AG04450 (cell line): Measurements from ENCODE around the gene PRR19. TPM values are rescaled to one million over a fixed set of nuclear protein-coding genes. Genes with fewer than 3 reads are reported as not detected.
A peak's percentile ranks its signal among the peaks of the same experiment; 100 is the strongest.

Experiments
- CTCF ChIA-PET: fragments of 300-600, 350-600 bp; formaldehyde crosslinking; extraction: SDS; loops from one replicate; lab custom pipeline; 2022; ENCODE audit warnings: antibody characterized with exemption, inconsistent platforms; lab: Charles Lee
- POLR2A ChIA-PET: fragments of 350-600 bp; formaldehyde crosslinking; extraction: SDS; loops from one replicate; lab custom pipeline; 2021; ENCODE audit warnings: antibody characterized with exemption, inconsistent platforms; lab: Yijun Ruan, JAX
- DNase-seq: peaks from one replicate; pipeline ENCODE4 v3.0.0-alpha.2; 2011; ENCODE audit warnings: low read depth, low spot score
- H3K27ac ChIP-seq: one replicate; pipeline ENCODE4 v1.5.1; 2012; ENCODE audit warnings: low read depth, low read length, control low read depth
- H3K27me3 ChIP-seq: one replicate; pipeline ENCODE4 v1.6.0; 2012; ENCODE audit warnings: low read length; ENCODE audit not compliant: control insufficient read depth, insufficient read depth
- H3K4me3 ChIP-seq: 2 replicates; pipeline ENCODE4 v1.5.1; 2011; ENCODE audit warnings: mild to moderate bottlenecking, low read depth, low read length, control low read depth
- H3K9me3 ChIP-seq: 2 replicates; pipeline ENCODE4 v1.5.1; 2012; ENCODE audit warnings: low read length; ENCODE audit not compliant: control insufficient read depth, insufficient read depth
- polyA plus RNA-seq: library from polyadenylated mRNA; depleted of rRNA; stranded (reverse); fragments of >200 nt; gene quantifications from 2 replicates; pipeline ENCODE4 v1.2.3, GENCODE V29; 2011
- TF ChIP-seq, protein P1 (sequence below): IDR thresholded peaks from 2 replicates; pipeline ENCODE4 v1.5.1; 2011; ENCODE audit warnings: low read depth, low read length, control low read depth, inconsistent platforms

The PRR19 gene
- polyA plus RNA-seq, 1 experiment: 0.40 TPM

DNA sequence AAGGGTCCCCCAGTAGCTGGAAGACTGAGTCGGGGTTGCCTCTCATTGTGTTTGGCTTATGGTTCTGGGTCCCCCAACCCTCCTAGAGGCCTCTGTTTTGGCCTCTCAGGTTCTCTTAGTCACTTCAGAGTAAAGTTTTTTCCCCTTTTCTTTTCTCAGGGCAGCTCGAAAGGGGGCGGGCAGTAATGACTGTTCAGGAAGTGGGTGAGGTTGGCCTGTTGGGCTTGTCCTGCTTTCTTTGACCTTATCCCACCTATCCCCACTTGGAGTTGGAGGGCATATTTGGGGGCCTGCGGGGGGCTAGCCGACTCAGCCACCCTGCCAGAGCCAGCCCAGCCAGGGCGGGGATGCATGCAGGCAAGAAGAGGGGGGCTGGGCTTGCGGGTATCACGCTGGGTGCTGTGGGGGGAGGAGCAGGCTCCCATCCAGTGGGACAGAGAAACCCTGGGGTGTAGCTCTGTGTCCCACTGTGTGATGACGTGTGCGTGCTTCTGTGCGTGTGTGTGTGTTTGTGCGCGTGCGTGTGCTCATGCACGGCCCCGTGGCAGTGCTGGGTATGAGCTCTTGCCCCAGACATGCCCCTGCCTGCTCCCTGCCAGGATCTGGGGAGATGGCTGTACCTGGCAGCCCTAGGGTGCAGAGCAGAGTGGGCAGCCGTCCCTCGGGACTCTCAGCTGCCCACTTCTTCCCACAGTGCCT, 31.4 kb upstream of the PRR19 start:
- Histone ChIP-seq H3K4me3 (peak overlapping the region; percentile 89), H3K9me3 (no peaks in the 10 kb centered on the region; the same call in 1 of the 2 replicates), H3K27me3 (no peaks in the 10 kb centered on the region), H3K27ac (peak overlapping the region; percentile 88)
- CTCF ChIA-PET: interaction anchor here (2.0 kb wide), 1 partner anchor 9 kb away, joined by 22 read pairs; no protein-coding TSS in a partner anchor
- POLR2A ChIA-PET: interaction anchor here (0.5 to 2.3 kb wide), 5 partner anchors 9 to 63 kb away, joined by 4 to 13 read pairs (median 8); no protein-coding TSS in a partner anchor
- TF ChIP-seq, protein P1, sequence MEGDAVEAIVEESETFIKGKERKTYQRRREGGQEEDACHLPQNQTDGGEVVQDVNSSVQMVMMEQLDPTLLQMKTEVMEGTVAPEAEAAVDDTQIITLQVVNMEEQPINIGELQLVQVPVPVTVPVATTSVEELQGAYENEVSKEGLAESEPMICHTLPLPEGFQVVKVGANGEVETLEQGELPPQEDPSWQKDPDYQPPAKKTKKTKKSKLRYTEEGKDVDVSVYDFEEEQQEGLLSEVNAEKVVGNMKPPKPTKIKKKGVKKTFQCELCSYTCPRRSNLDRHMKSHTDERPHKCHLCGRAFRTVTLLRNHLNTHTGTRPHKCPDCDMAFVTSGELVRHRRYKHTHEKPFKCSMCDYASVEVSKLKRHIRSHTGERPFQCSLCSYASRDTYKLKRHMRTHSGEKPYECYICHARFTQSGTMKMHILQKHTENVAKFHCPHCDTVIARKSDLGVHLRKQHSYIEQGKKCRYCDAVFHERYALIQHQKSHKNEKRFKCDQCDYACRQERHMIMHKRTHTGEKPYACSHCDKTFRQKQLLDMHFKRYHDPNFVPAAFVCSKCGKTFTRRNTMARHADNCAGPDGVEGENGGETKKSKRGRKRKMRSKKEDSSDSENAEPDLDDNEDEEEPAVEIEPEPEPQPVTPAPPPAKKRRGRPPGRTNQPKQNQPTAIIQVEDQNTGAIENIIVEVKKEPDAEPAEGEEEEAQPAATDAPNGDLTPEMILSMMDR: no peak
- no peak for DNase-seq

GRCh38 chr19:42271045-42271419, 30.9 kb upstream of the PRR19 start:
- POLR2A ChIA-PET: no interaction called here
- CTCF ChIA-PET: interaction anchor here (2.0 kb wide), 1 partner anchor 9 kb away, joined by 22 read pairs; no protein-coding TSS in a partner anchor
- Histone ChIP-seq H3K9me3 (no peaks in the 10 kb centered on the region; the same call in 1 of the 2 replicates), H3K27ac (peak overlapping the region; percentile 88), H3K27me3 (no peaks in the 10 kb centered on the region), H3K4me3 (peak overlapping the region; percentile 89)
- no peak for DNase-seq
- TF ChIP-seq, protein P1: no peak

- ChIA-PET CTCF (no interaction called here), POLR2A (no interaction called here)
- DNase-seq: no peak
- Histone ChIP-seq H3K9me3 (no peaks in the 10 kb centered on the region; the same call in 1 of the 2 replicates), H3K27me3 (no peaks in the 10 kb centered on the region), H3K27ac (no peak overlapping the region), H3K4me3 (no peak overlapping the region)
- TF ChIP-seq, protein P1: no peak
Observed at GRCh38 chr19:42271861-42272534, 29.9 kb upstream of the PRR19 start.

DNA sequence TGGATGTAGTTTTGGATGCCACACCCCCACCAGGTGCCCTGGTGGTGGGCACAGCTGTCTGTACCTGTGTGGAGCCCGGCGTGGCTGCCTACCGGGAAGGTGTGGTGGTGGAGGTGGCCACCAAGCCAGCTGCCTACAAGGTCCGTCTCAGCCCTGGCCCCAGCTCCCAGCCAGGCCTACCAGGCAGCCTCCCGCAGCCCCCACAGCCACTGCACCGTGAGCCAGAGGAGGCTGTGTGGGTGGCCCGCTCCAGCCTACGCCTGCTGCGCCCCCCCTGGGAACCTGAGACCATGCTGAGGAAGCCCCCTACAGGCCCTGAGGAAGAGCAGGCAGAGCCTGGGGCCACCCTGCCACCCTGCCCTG, 29.4 kb upstream of the PRR19 start:
- ChIA-PET POLR2A (no interaction called here), CTCF (no interaction called here)
- Histone ChIP-seq H3K27ac (no peak overlapping the region), H3K9me3 (no peaks in the 10 kb centered on the region; the same call in 1 of the 2 replicates), H3K4me3 (no peak overlapping the region), H3K27me3 (no peaks in the 10 kb centered on the region)
- no peak for DNase-seq
- TF ChIP-seq, protein P1: no peak

GRCh38 chr19:42272989-42273406, 28.9 kb upstream of the PRR19 start:
- ChIA-PET CTCF (no interaction called here), POLR2A (no interaction called here)

More at GRCh38 chr19:42272989-42273406, 28.9 kb upstream of the PRR19 start:
- no peak overlapping the region for H3K27ac ChIP-seq
- H3K9me3 ChIP-seq: no peaks in the 10 kb centered on the region; the same call in 1 of the 2 replicates
- TF ChIP-seq, protein P1: no peak
- no peak overlapping the region for H3K4me3 ChIP-seq
- no peaks in the 10 kb centered on the region for H3K27me3 ChIP-seq
- DNase-seq: no peak
